H1 (cell line): ENCODE results near the gene PKP1. TPM values are rescaled to one million over a fixed set of nuclear protein-coding genes. Genes with fewer than 3 reads are reported as not detected.
A peak's percentile ranks its signal among the peaks of the same experiment; 100 is the strongest.

Source experiments
- CTCF ChIA-PET: fragments of 300-600 bp; sonication (Branson Sonifier 250); formaldehyde crosslinking; loops from one replicate; lab custom pipeline; 2021; ENCODE audit not compliant: partially characterized antibody; lab: Charles Lee
- POLR2A ChIA-PET: fragments of 300-600 bp; sonication (Branson Sonifier 250); formaldehyde crosslinking; loops from one replicate; lab custom pipeline; 2021; ENCODE audit warnings: inconsistent platforms; ENCODE audit not compliant: partially characterized antibody; lab: Charles Lee
- DNase-seq, 2 experiments: peaks; one replicate each; pipeline versions ENCODE4 v3.0.0 to v3.0.0-alpha.2; 2010 to 2022; ENCODE audit warnings: low spot score in 2 of 2, low read depth in 1 of 2, mixed read lengths in 1 of 2
- FAIRE-seq: peaks from 2 replicates; lab custom pipeline; 2011; peaks lifted over from hg19 to GRCh38; lab: Jason Lieb, UNC
- H2AFZ ChIP-seq: 2 replicates; pipeline ENCODE4 v1.8.1; 2012; ENCODE audit warnings: low read length, inconsistent platforms
- H2AK5ac ChIP-seq: 2 replicates; pipeline ENCODE4 v1.6.1; 2013; ENCODE audit warnings: low read depth, low read length
- H2BK120ac ChIP-seq: replicated peaks from 2 replicates; pipeline ENCODE3; 2013; ENCODE audit warnings: low read depth, low read length, inconsistent platforms
- H2BK12ac ChIP-seq: 2 replicates; pipeline ENCODE4 v1.6.1; 2013; ENCODE audit warnings: low read depth, low read length
- H2BK15ac ChIP-seq: 2 replicates; pipeline ENCODE4 v1.6.1; 2013; ENCODE audit warnings: low read length
- H2BK20ac ChIP-seq: 2 replicates; pipeline ENCODE4 v1.6.1; 2013; ENCODE audit warnings: low read length
- H2BK5ac ChIP-seq: 2 replicates; pipeline ENCODE4 v1.6.1; 2013; ENCODE audit warnings: low read depth, low read length
- H3K14ac ChIP-seq: 2 replicates; pipeline ENCODE4 v1.6.1; 2013; ENCODE audit warnings: inconsistent platforms; ENCODE audit not compliant: insufficient read length
- H3K18ac ChIP-seq: 2 replicates; pipeline ENCODE4 v1.6.1; 2013; ENCODE audit warnings: low read length; ENCODE audit errors: extremely low read depth
- H3K23ac ChIP-seq: 2 replicates; pipeline ENCODE4 v1.6.1; 2013; ENCODE audit warnings: inconsistent platforms; ENCODE audit not compliant: insufficient read length
- H3K23me2 ChIP-seq: 2 replicates; pipeline ENCODE4 v1.6.1; 2013; ENCODE audit warnings: low read depth, low read length
- H3K27ac ChIP-seq: 2 replicates; pipeline ENCODE4 v1.6.1; 2011; ENCODE audit warnings: low read depth, low read length, inconsistent platforms
- H3K27me3 ChIP-seq, 4 experiments: replicated peaks in 1 of 4; 1 replicate in 1 of 4; 2 replicates in 3 of 4; pipeline versions ENCODE4 v1.6.1 to v1.8.1; 2011 to 2013; ENCODE audit warnings: low read length in 3 of 4, mild to moderate bottlenecking in 3 of 4, inconsistent platforms in 2 of 4, mixed read lengths in 2 of 4, moderate library complexity in 1 of 4; ENCODE audit not compliant: control insufficient read depth in 3 of 4, insufficient read depth in 3 of 4; ENCODE audit errors: extremely low read depth in 1 of 4
- H3K36me3 ChIP-seq, 4 experiments: 2 replicates each; pipeline versions ENCODE4 v1.6.1 to v1.8.1; 2011 to 2013; ENCODE audit warnings: mild to moderate bottlenecking in 4 of 4, low read length in 3 of 4, moderate library complexity in 2 of 4, control low read depth in 1 of 4, inconsistent platforms in 1 of 4; ENCODE audit not compliant: insufficient read depth in 4 of 4, control insufficient read depth in 2 of 4
- H3K4ac ChIP-seq: replicated peaks from 2 replicates; pipeline ENCODE3; 2013; ENCODE audit warnings: low read length, low read depth, mixed read lengths, inconsistent platforms; ENCODE audit not compliant: insufficient read length
- H3K4me1 ChIP-seq, 4 experiments: replicated peaks in 1 of 4; 1 replicate in 1 of 4; 2 replicates in 3 of 4; pipeline versions ENCODE4 v1.6.1 to v1.8.1; 2011 to 2013; ENCODE audit warnings: low read length in 3 of 4, inconsistent platforms in 2 of 4, mixed read lengths in 1 of 4; ENCODE audit not compliant: insufficient read depth in 4 of 4, control insufficient read depth in 3 of 4
- H3K4me2 ChIP-seq, 2 experiments: 2 replicates each; pipeline versions ENCODE4 v1.6.1 to v1.8.1; 2011 to 2013; ENCODE audit warnings: low read depth in 2 of 2, low read length in 2 of 2, control low read depth in 1 of 2, inconsistent platforms in 1 of 2, mild to moderate bottlenecking in 1 of 2; ENCODE audit not compliant: insufficient read depth in 1 of 2
- H3K4me3 ChIP-seq, 4 experiments: fragments of 200-600, 300-600 bp in 1 of 4; sonication (generic), shearing (Covaris generic), sonication (Bioruptor Twin) in 1 of 4; 2 replicates each; pipeline versions ENCODE4 v1.5.1 to v1.8.1; 2011 to 2016; ENCODE audit warnings: low read length in 4 of 4, low read depth in 3 of 4, control low read depth in 2 of 4, inconsistent platforms in 2 of 4, mild to moderate bottlenecking in 2 of 4, mixed read lengths in 1 of 4, moderate library complexity in 1 of 4; ENCODE audit not compliant: insufficient read depth in 2 of 4; ENCODE audit errors: extremely low read depth in 1 of 4
- H3K56ac ChIP-seq: replicated peaks from 2 replicates; pipeline ENCODE3; 2013; ENCODE audit warnings: low read depth, mild to moderate bottlenecking, mixed read lengths, low read length, inconsistent platforms; ENCODE audit not compliant: insufficient read length
- H3K79me1 ChIP-seq: 2 replicates; pipeline ENCODE4 v1.6.1; 2013; ENCODE audit warnings: low read depth, low read length, control low read depth
- H3K79me2 ChIP-seq, 2 experiments: 2 replicates each; pipeline versions ENCODE4 v1.6.1 to v1.8.1; 2012 to 2013; ENCODE audit warnings: low read length in 2 of 2, mild to moderate bottlenecking in 2 of 2, inconsistent platforms in 1 of 2; ENCODE audit not compliant: insufficient read depth in 2 of 2, control insufficient read depth in 1 of 2
- H3K9ac ChIP-seq, 4 experiments: replicated peaks in 1 of 4; 1 replicate in 1 of 4; 2 replicates in 3 of 4; pipeline versions ENCODE4 v1.6.1 to v1.8.1; 2011 to 2013; ENCODE audit warnings: low read depth in 3 of 4, low read length in 3 of 4, control low read depth in 2 of 4, mild to moderate bottlenecking in 2 of 4, moderate library complexity in 2 of 4, inconsistent platforms in 1 of 4; ENCODE audit errors: extremely low read depth in 1 of 4
- H3K9me3 ChIP-seq, 2 experiments: 2 replicates each; pipeline versions ENCODE4 v1.6.1 to v1.8.1; 2012 to 2013; ENCODE audit warnings: mild to moderate bottlenecking in 2 of 2, moderate library complexity in 2 of 2, control low read depth in 1 of 2, inconsistent platforms in 1 of 2, low read depth in 1 of 2, low read length in 1 of 2, mixed read lengths in 1 of 2; ENCODE audit not compliant: insufficient read depth in 2 of 2
- H4K20me1 ChIP-seq, 2 experiments: replicated peaks in 1 of 2; 2 replicates each; pipeline versions ENCODE3 to v1.8.1; 2011 to 2013; ENCODE audit warnings: inconsistent platforms in 2 of 2, low read length in 2 of 2, mild to moderate bottlenecking in 1 of 2; ENCODE audit not compliant: insufficient read depth in 2 of 2, control insufficient read depth in 1 of 2
- H4K5ac ChIP-seq: 2 replicates; pipeline ENCODE4 v1.6.1; 2013; ENCODE audit warnings: low read length, low read depth, mixed read lengths, inconsistent platforms; ENCODE audit not compliant: insufficient read length
- H4K8ac ChIP-seq: 2 replicates; pipeline ENCODE4 v1.8.0; 2013; ENCODE audit warnings: mild to moderate bottlenecking, moderate library complexity, low read length, inconsistent platforms; ENCODE audit not compliant: insufficient read depth; ENCODE audit errors: extremely low read depth
- H4K91ac ChIP-seq: replicated peaks from 2 replicates; pipeline ENCODE3; 2013; ENCODE audit warnings: low read length, mixed read lengths, inconsistent platforms; ENCODE audit not compliant: insufficient read length
- BACH1 ChIP-seq: IDR thresholded peaks from 2 replicates; pipeline ENCODE4 v1.6.1; 2012; ENCODE audit warnings: low read length, improper control_type of control experiment
- BCL11A ChIP-seq, 2 experiments: IDR thresholded peaks; one replicate each; pipeline ENCODE4 v1.6.1; 2011; ENCODE audit warnings: low read depth in 2 of 2, low read length in 2 of 2, mild to moderate bottlenecking in 2 of 2
- BRCA1 ChIP-seq: IDR thresholded peaks from 2 replicates; pipeline ENCODE4 v1.6.1; 2012; ENCODE audit warnings: low read depth, low read length, improper control_type of control experiment
- CBX5 ChIP-seq: fragments of 300-800, 300-1000 bp; sonication (generic); IDR thresholded peaks from 2 replicates; pipeline ENCODE4 v1.7.1; 2016; ENCODE audit warnings: antibody characterized with exemption, low read length, low read depth
- CHD2 ChIP-seq: IDR thresholded peaks from 2 replicates; pipeline ENCODE4 v1.6.1; 2012; ENCODE audit warnings: low read length, improper control_type of control experiment
- EGR1 ChIP-seq: IDR thresholded peaks from 2 replicates; pipeline ENCODE4 v1.6.1; 2011; ENCODE audit warnings: low read depth, low read length, borderline replicate concordance
- JUN ChIP-seq: IDR thresholded peaks from 2 replicates; pipeline ENCODE4 v1.6.1; 2011; ENCODE audit warnings: low read depth, mild to moderate bottlenecking, improper control_type of control experiment, low read length
- KDM5A ChIP-seq: fragments of 200-600 bp; IDR thresholded peaks from 2 replicates; pipeline ENCODE4 v1.7.1; 2012; ENCODE audit warnings: mild to moderate bottlenecking, low read length, inconsistent platforms, mixed read lengths
- NRF1 ChIP-seq: IDR thresholded peaks from 2 replicates; pipeline ENCODE4 v1.6.1; 2011; ENCODE audit warnings: mild to moderate bottlenecking, low read depth, low read length, improper control_type of control experiment
- POU5F1 ChIP-seq: IDR thresholded peaks from 2 replicates; pipeline ENCODE4 v1.6.1; 2011; ENCODE audit warnings: low read depth, mild to moderate bottlenecking, low read length, moderate library complexity
- RBBP5 ChIP-seq: IDR thresholded peaks from 2 replicates; pipeline ENCODE4 v1.7.1; 2012; ENCODE audit warnings: low read depth, mild to moderate bottlenecking, inconsistent platforms, low read length, moderate library complexity, borderline replicate concordance
- SIRT6 ChIP-seq: IDR thresholded peaks from one replicate; pipeline ENCODE4 v1.7.1; 2012; ENCODE audit warnings: low read length, inconsistent platforms
- SP1 ChIP-seq: IDR thresholded peaks from 2 replicates; pipeline ENCODE4 v1.6.1; 2011; ENCODE audit warnings: low read depth, low read length
- SP2 ChIP-seq: IDR thresholded peaks from 2 replicates; pipeline ENCODE4 v1.6.1; 2012; ENCODE audit warnings: mild to moderate bottlenecking, low read length, inconsistent platforms
- SP4 ChIP-seq: IDR thresholded peaks from 2 replicates; pipeline ENCODE4 v1.6.1; 2012; ENCODE audit warnings: low read length, inconsistent platforms
- TEAD4 ChIP-seq: IDR thresholded peaks from 2 replicates; pipeline ENCODE4 v1.6.1; 2012; ENCODE audit warnings: low read depth, low read length, inconsistent platforms, mixed read lengths
- YY1 ChIP-seq: IDR thresholded peaks from 2 replicates; pipeline ENCODE4 v1.6.1; 2011; ENCODE audit warnings: low read depth, mild to moderate bottlenecking, low read length
- WGBS, 2 experiments: shearing (Covaris generic) in 1 of 2; methylation state at CpG; one replicate each; pipeline versions ENCODE4 v1.1.6 to v1.1.7; 2013 to 2015; ENCODE audit warnings: low lambda C conversion rate in 2 of 2, mixed read lengths in 2 of 2, inconsistent platforms in 1 of 2, low coverage in 1 of 2, missing lambda C conversion rate in 1 of 2; ENCODE audit not compliant: insufficient replicate concordance in 2 of 2, insufficient coverage in 1 of 2, insufficient read length in 1 of 2; ENCODE audit errors: extremely low coverage in 1 of 2, missing lambda C conversion rate in 1 of 2; 5-methylcytosine and 5-hydroxymethylcytosine counted together
- polyA plus RNA-seq, 7 experiments: library from polyadenylated mRNA; depleted of rRNA in 3 of 7; stranded (reverse) in 5 of 7; unstranded in 2 of 7; fragments of >200 nt in 5 of 7; fragments of 200-250 nt in 2 of 7; gene quantifications; 1 replicate in 5 of 7; 2 replicates in 1 of 7; 4 replicates in 1 of 7; pipeline versions ENCODE4 v1.2.1 to v1.2.3, GENCODE V29; 2011 to 2013; ENCODE audit warnings: missing spikeins in 2 of 7, mixed read lengths in 2 of 7
- total RNA-seq: library from RNA; stranded (reverse); fragmentation: NEBNext Ultra II Directional; extraction: Animal tissue kit (Norgen Biotek cat#: 25700); gene quantifications from 2 replicates; pipeline ENCODE4 v1.2.1, GENCODE V29; 2021

Gene PKP1
- total and polyA plus RNA-seq, 2 of the 8 experiments (the other 6 are each of a cell fraction or from before 2014, with no cell fraction given), result 0.21 to 0.95 TPM

- H3K4me2 ChIP-seq, result no peak overlapping the region
- no peak overlapping the region for H3K18ac ChIP-seq
- no peak overlapping the region for H3K4me3 ChIP-seq
- H4K20me1 ChIP-seq, result no peaks in the 10 kb centered on the region
- H3K4ac ChIP-seq, result no peak overlapping the region
- H3K23me2 ChIP-seq, result no peaks in the 10 kb centered on the region
- H2BK120ac ChIP-seq, result no peak overlapping the region
- no peak overlapping the region for H3K9ac ChIP-seq
- DNase-seq (no peak), FAIRE-seq (no peak)
- H2AK5ac ChIP-seq, result no peak overlapping the region
- H2BK12ac ChIP-seq, result 0 out of 2 replicates have a peak overlapping the region, but pooled peaks have one; percentile 5
- ChIA-PET POLR2A (no interaction called here), CTCF (interaction anchor here (0.6 to 8.6 kb wide), 10 partner anchors 9 to 98 kb away, joined by 3 to 271 read pairs (median 22); no protein-coding TSS in a partner anchor)
- H4K5ac ChIP-seq, result no peak overlapping the region
- no peak overlapping the region for H4K8ac ChIP-seq
- no peak overlapping the region for H3K27ac ChIP-seq
- H3K79me2 ChIP-seq, result no peaks in the 10 kb centered on the region
- no peak overlapping the region for H2AFZ ChIP-seq
- WGBS, 2 experiments, result 95% methylated on average over 7 of the region's 7 CpGs; no CpG with 5 or more reads in 1 of the 2 experiments
- no peaks in the 10 kb centered on the region for H3K36me3 ChIP-seq
- no peaks in the 10 kb centered on the region for H3K9me3 ChIP-seq
- no peak overlapping the region for H2BK5ac ChIP-seq
- H2BK20ac ChIP-seq, result no peak overlapping the region
- H2BK15ac ChIP-seq, result no peak overlapping the region
- H3K4me1 ChIP-seq, result peaks cover 8 to 27% (median 12%) of the 10 kb centered on the region in 4 experiments
- no peaks in the 10 kb centered on the region for H3K79me1 ChIP-seq
- 0 out of 7 replicates have a peak, but pooled peaks cover 0 to 2% (median 0%) of the 10 kb centered on the region in 4 experiments for H3K27me3 ChIP-seq
- no peak overlapping the region for H3K23ac ChIP-seq
- H4K91ac ChIP-seq, result no peak overlapping the region
- H3K56ac ChIP-seq, result no peak overlapping the region
- no peak overlapping the region for H3K14ac ChIP-seq
- TF ChIP-seq KDM5A, result no peak
- no peak for TF ChIP-seq BRCA1
- TF ChIP-seq BCL11A (IDR thresholded peaks at IDR 0.05; ENCODE audit: low read depth in 2 of 2, low read length in 2 of 2), result no peak
- TF ChIP-seq SP4, result no peak
- TF ChIP-seq YY1, result no peak
- no peak for TF ChIP-seq TEAD4
- TF ChIP-seq POU5F1, result no peak
- TF ChIP-seq CBX5, result no peak
- TF ChIP-seq BACH1, result no peak
- no peak for TF ChIP-seq RBBP5
- TF ChIP-seq EGR1, result no peak
- no peak for TF ChIP-seq SP1
- TF ChIP-seq NRF1, result no peak
- no peak for TF ChIP-seq CHD2
- TF ChIP-seq SIRT6, result no peak
- TF ChIP-seq SP2, result no peak
- TF ChIP-seq JUN, result no peak
Observed at GRCh38 chr1:201350884-201351283, 67.6 kb downstream of the PKP1 start.
